GM12878 (cell line): ENCODE data around the gene PNPLA8. TPM values are rescaled to one million over a fixed set of nuclear protein-coding genes. Genes with fewer than 3 reads are reported as not detected.

ENCODE experiments used
- ATAC-seq: fragments of 200-7000 bp; cut with Tn5 transposase; 3 replicates; pipeline ENCODE4 v1.9.1; 2020; ENCODE audit warnings: mild to moderate bottlenecking, moderate library complexity
- BruUV-seq: library from RNA; stranded (reverse); fragments of 400-500 nt; replicated peaks from 2 replicates; lab custom pipeline; 2021; lab: Mats Ljungman, UMichigan
- CTCF ChIA-PET: fragments of 300-600 bp; sonication (Branson Sonifier 250); formaldehyde crosslinking; extraction: SDS; loops from one replicate; lab custom pipeline; 2021; ENCODE audit warnings: inconsistent platforms; lab: Yijun Ruan, JAX
- POLR2A ChIA-PET: fragments of 350-600 bp; formaldehyde crosslinking; extraction: SDS; loops from one replicate; lab custom pipeline; 2021; ENCODE audit warnings: inconsistent platforms; lab: Charles Lee
- RAD21 ChIA-PET: fragments of 300-600 bp; sonication (Branson Sonifier 250); formaldehyde crosslinking; loops from one replicate; lab custom pipeline; 2023; ENCODE audit warnings: antibody characterized with exemption; ENCODE audit not compliant: unreplicated experiment; lab: Charles Lee
- SMC1A ChIA-PET: fragments of 300-600 bp; sonication (Branson Sonifier 250); formaldehyde crosslinking; loops from one replicate; lab custom pipeline; 2023; ENCODE audit not compliant: unreplicated experiment, uncharacterized antibody; lab: Charles Lee
- DNase-seq: peaks from one replicate; pipeline ENCODE4 v3.0.0-alpha.2; 2011; ENCODE audit warnings: low read depth, low spot score
- FAIRE-seq: peaks from 3 replicates; lab custom pipeline; 2011; peaks lifted over from hg19 to GRCh38; lab: Jason Lieb, UNC
- H2AFZ ChIP-seq: 2 replicates; pipeline ENCODE4 v1.6.0; 2011; ENCODE audit warnings: low read depth, low read length, control low read depth; ENCODE audit not compliant: control insufficient read depth
- H3K27ac ChIP-seq: 2 replicates; pipeline ENCODE4 v1.5.1; 2011; ENCODE audit warnings: control low read depth; ENCODE audit not compliant: control insufficient read depth, insufficient read depth
- H3K27me3 ChIP-seq, 2 experiments: replicated peaks in 1 of 2; 2 replicates each; pipeline versions ENCODE4 v1.6.0 to v1.6.1; 2011; ENCODE audit warnings: low read length in 1 of 2; ENCODE audit not compliant: control insufficient read depth in 2 of 2, insufficient read depth in 2 of 2
- H3K36me3 ChIP-seq, 2 experiments: 2 replicates each; pipeline ENCODE4 v1.5.1; 2011; ENCODE audit warnings: low read length in 1 of 2; ENCODE audit not compliant: control insufficient read depth in 2 of 2, insufficient read depth in 2 of 2
- H3K4me1 ChIP-seq: 2 replicates; pipeline ENCODE4 v1.6.1; 2011; ENCODE audit warnings: mild to moderate bottlenecking, low read length, moderate library complexity, mixed read lengths; ENCODE audit not compliant: control insufficient read depth, insufficient read depth
- H3K4me2 ChIP-seq: 2 replicates; pipeline ENCODE4 v1.6.0; 2011; ENCODE audit warnings: control low read depth; ENCODE audit not compliant: control insufficient read depth, insufficient read depth
- H3K4me3 ChIP-seq: fragments of 200-600 bp; sonication (generic); 2 replicates; pipeline ENCODE4 v1.5.1; 2016
- H3K79me2 ChIP-seq: 2 replicates; pipeline ENCODE4 v1.6.0; 2011; ENCODE audit warnings: low read length; ENCODE audit not compliant: control insufficient read depth, insufficient read depth
- H3K9ac ChIP-seq: 2 replicates; pipeline ENCODE4 v1.8.0; 2011; ENCODE audit warnings: low read length, control low read depth, mixed read lengths; ENCODE audit not compliant: control insufficient read depth, insufficient read depth
- H3K9me3 ChIP-seq: replicated peaks from 3 replicates; pipeline ENCODE4 v1.5.1; 2011; ENCODE audit warnings: mild to moderate bottlenecking, low read length; ENCODE audit not compliant: control insufficient read depth, insufficient read depth
- H4K20me1 ChIP-seq: 2 replicates; pipeline ENCODE4 v1.6.0; 2011; ENCODE audit not compliant: control insufficient read depth, insufficient read depth
- ASH2L ChIP-seq: fragments of 300-600, 200-600 bp; sonication (generic); IDR thresholded peaks from 2 replicates; pipeline ENCODE4 v1.6.1; 2017; ENCODE audit warnings: low read depth, mild to moderate bottlenecking, borderline replicate concordance
- CBX3 ChIP-seq: fragments of 200-600 bp; sonication (generic); IDR thresholded peaks from 2 replicates; pipeline ENCODE4 v1.6.1; 2016; ENCODE audit warnings: low read depth, borderline replicate concordance
- CBX5 ChIP-seq: sonication (generic); IDR thresholded peaks from 2 replicates; pipeline ENCODE4 v1.6.1; 2016; ENCODE audit warnings: low read depth, moderate library complexity, mild to moderate bottlenecking, inconsistent platforms
- CEBPZ ChIP-seq: fragments of 150-350 bp; IDR thresholded peaks from 2 replicates; pipeline ENCODE4 v1.6.1; 2016; ENCODE audit warnings: low read depth, low read length
- CHD1 ChIP-seq: IDR thresholded peaks from 2 replicates; pipeline ENCODE4 v1.6.1; 2012; ENCODE audit warnings: low read depth, low read length, improper control_type of control experiment
- IKZF2 ChIP-seq, 2 experiments: fragments of 450-650 bp; IDR thresholded peaks; 2 replicates each; pipeline ENCODE4 v1.6.1; 2017; ENCODE audit warnings: mild to moderate bottlenecking in 2 of 2, moderate library complexity in 2 of 2
- MEF2A ChIP-seq: IDR thresholded peaks from 2 replicates; pipeline ENCODE4 v1.6.1; 2011; ENCODE audit warnings: low read depth, mild to moderate bottlenecking, low read length, moderate library complexity; ENCODE audit not compliant: insufficient read depth
- MXI1 ChIP-seq: fragments of 150-350 bp; IDR thresholded peaks from 2 replicates; pipeline ENCODE4 v1.6.1; 2011; ENCODE audit warnings: low read depth, mild to moderate bottlenecking, inconsistent platforms, low read length, improper control_type of control experiment
- MYB ChIP-seq: fragments of 150-350 bp; IDR thresholded peaks from 2 replicates; pipeline ENCODE4 v1.6.1; 2014; ENCODE audit warnings: mild to moderate bottlenecking, low read depth, low read length, borderline replicate concordance
- RELB ChIP-seq: fragments of 450-650 bp; IDR thresholded peaks from 2 replicates; pipeline ENCODE4 v1.6.1; 2017; ENCODE audit warnings: low read depth, mild to moderate bottlenecking, moderate library complexity
- SP1 ChIP-seq: IDR thresholded peaks from one replicate; pipeline ENCODE4 v1.6.1; 2011; ENCODE audit warnings: low read depth, low read length
- SREBF2 ChIP-seq: IDR thresholded peaks from 2 replicates; pipeline ENCODE4 v1.6.1; 2012; ENCODE audit warnings: mild to moderate bottlenecking, low read length
- SRF ChIP-seq, 2 experiments: IDR thresholded peaks; 2 replicates each; pipeline ENCODE4 v1.6.1; 2011; ENCODE audit warnings: low read depth in 2 of 2, low read length in 2 of 2, mild to moderate bottlenecking in 1 of 2, moderate library complexity in 1 of 2
- ZBED1 ChIP-seq: IDR thresholded peaks from 2 replicates; pipeline ENCODE4 v1.6.1; 2016; ENCODE audit warnings: borderline replicate concordance
- ZBTB4 ChIP-seq: fragments of 450-650 bp; formaldehyde crosslinking; IDR thresholded peaks from 2 replicates; pipeline ENCODE4 v1.4.0; 2022; ENCODE audit warnings: mild to moderate bottlenecking, moderate library complexity
- ZNF217 ChIP-seq: fragments of 450-650 bp; IDR thresholded peaks from 2 replicates; pipeline ENCODE4 v1.6.1; 2017; ENCODE audit warnings: antibody characterized with exemption, mild to moderate bottlenecking
- ZNF274 ChIP-seq: IDR thresholded peaks from one replicate; pipeline ENCODE4 v1.8.0; 2011; ENCODE audit not compliant: insufficient read length, insufficient read depth
- ZZZ3 ChIP-seq: IDR thresholded peaks from 2 replicates; pipeline ENCODE4 v1.6.1; 2011; ENCODE audit warnings: low read depth; ENCODE audit not compliant: control insufficient read depth, insufficient read length
- WGBS: methylation state at CpG from one replicate; pipeline ENCODE4 v1.1.6; 2016; ENCODE audit warnings: low lambda C conversion rate; ENCODE audit not compliant: insufficient replicate concordance, insufficient coverage; ENCODE audit errors: missing lambda C conversion rate; 5-methylcytosine and 5-hydroxymethylcytosine counted together
- in situ Hi-C: fragments of 300-500 bp; cut with MboI; formaldehyde crosslinking; loops from 9 replicates; pipeline ENCODE4 v1.14.3; 2018; ENCODE audit warnings: mixed read lengths
- intact Hi-C: fragments of 100-400 bp; cut with micrococcal nuclease; formaldehyde crosslinking; loops from one replicate; pipeline ENCODE4 v1.14.2; 2022; ENCODE audit not compliant: unreplicated experiment
- polyA plus RNA-seq, 11 experiments: library from polyadenylated mRNA; depleted of rRNA in 4 of 11; unstranded in 6 of 11; stranded (reverse) in 5 of 11; fragments of >200 nt; fragmentation: Nextera tagmentation in 4 of 11; fragmentation: Illumina TruSeq in 1 of 11; extraction: Ambion mirVana in 4 of 11; extraction: Trizol in 1 of 11; gene quantifications; 1 replicate in 1 of 11; 2 replicates in 10 of 11; pipeline versions ENCODE4 v1.2.1 to v1.2.3, GENCODE V29; 2011 to 2016; ENCODE audit warnings: inconsistent platforms in 2 of 11, missing spikeins in 2 of 11, low read depth in 1 of 11
- total RNA-seq, 4 experiments: library from RNA; depleted of rRNA in 3 of 4; stranded (reverse); fragments of >200 nt in 3 of 4; fragmentation: Illumina TruSeq in 1 of 4; extraction: Trizol in 1 of 4; gene quantifications; 2 replicates each; pipeline versions ENCODE4 v1.2.1 to v1.2.3, GENCODE V29; 2013 to 2021

The PNPLA8 gene
- total and polyA plus RNA-seq, 10 of the 15 experiments (the other 5 are each of a cell fraction or from before 2014, with no cell fraction given): 8.0 to 16.3 (median 12.2) TPM

GRCh38 chr7:108528183-108528712 is 2.3 kb upstream of the PNPLA8 start:
- H3K4me2 ChIP-seq: no peak overlapping the region
- DNase-seq: no peak
- no peak overlapping the region for H2AFZ ChIP-seq
- H3K27ac ChIP-seq: no peak overlapping the region
- peaks cover 7% of the 10 kb centered on the region for H3K4me1 ChIP-seq
- RAD21 ChIA-PET: no interaction called here
- no TSS peak for BruUV-seq
- POLR2A ChIA-PET: no interaction called here
- CTCF ChIA-PET: no interaction called here
- no peaks in the 10 kb centered on the region for H3K27me3 ChIP-seq
- no peak overlapping the region for H3K4me3 ChIP-seq
- WGBS: 98% methylated on average over 6 of the region's 6 CpGs
- no peaks in the 10 kb centered on the region for H3K36me3 ChIP-seq
- peaks cover 14% of the 10 kb centered on the region for H3K79me2 ChIP-seq
- no peak for FAIRE-seq
- H3K9ac ChIP-seq: no peak overlapping the region
- SMC1A ChIA-PET: interaction anchor here (2.2 kb wide), 1 partner anchor 46 kb away, joined by 8 read pairs; no protein-coding TSS in a partner anchor
- intact Hi-C loops (no loop called here), in situ Hi-C loops (loop anchor here (5.0 kb wide), 1 partner anchor 39 kb away; the partner anchor contains the start of genes DNAJB9 and THAP5)
- no peaks in the 10 kb centered on the region for H3K9me3 ChIP-seq
- no peaks in the 10 kb centered on the region for H4K20me1 ChIP-seq
- no peak for ATAC-seq
- TF ChIP-seq ZBTB4 (CRISPR knock-in tag) (no peak), ZZZ3 (no peak), RELB (no peak), ZNF274 (no peak), CBX3 (no peak), ASH2L (no peak), MEF2A (no peak), MYB (no peak), SP1 (no peak), ZBED1 (no peak), SREBF2 (no peak), SRF (IDR thresholded peaks at IDR 0.05; ENCODE audit: low read depth in 2 of 2, low read length in 2 of 2) (no peak), CEBPZ (no peak), MXI1 (no peak), CHD1 (no peak), CBX5 (no peak), ZNF217 (no peak), IKZF2 (IDR thresholded peaks at IDR 0.05) (no peak)
